OCI-LY3 (cell line): ENCODE results near the gene FTSJ3.

Source experiments
- CTCF ChIP-seq: fragments of 200-600, 300-600 bp; sonication (generic); IDR thresholded peaks from 2 replicates; pipeline ENCODE4 v1.5.1; 2014; ENCODE audit warnings: antibody characterized with exemption, low read length, low read depth
- EZH2phosphoT487 ChIP-seq: fragments of 200-600 bp; shearing (Covaris generic); IDR thresholded peaks from 2 replicates; pipeline ENCODE4 v1.6.1; 2018; ENCODE audit warnings: antibody characterized with exemption, mixed run types, low read depth

- TF ChIP-seq CTCF, result no peak
- TF ChIP-seq EZH2phosphoT487, result no peak
Observed at GRCh38 chr17:63850401-63850800, 22.9 kb upstream of the FTSJ3 start.
